ENCODE measurements around the gene SLC37A4.
"Not testable (repeated sequence)": the region's sequence is repeated elsewhere in the genome, so short reads cannot be mapped to it uniquely, and the experiment has no call there.

Gene SLC37A4

GRCh38 chr11:119041821-119042514 is 11.3 kb upstream of the SLC37A4 start:
- DNase-seq, result no peak

GRCh38 chr11:119039471-119039870 is 8.8 kb upstream of the SLC37A4 start:
- not testable (repeated sequence) for DNase-seq

GRCh38 chr11:119038884-119039283 is 8.2 kb upstream of the SLC37A4 start:
- no peak for DNase-seq

- DNase-seq, result no peak
Measured at GRCh38 chr11:119034813-119035212, 4.1 kb upstream of the SLC37A4 start.

GRCh38 chr11:119033421-119033820 is 2.7 kb upstream of the SLC37A4 start:
- DNase-seq, result not testable (repeated sequence)

- DNase-seq, result no peak
Measured at GRCh38 chr11:119031912-119032280, 1.2 kb upstream of the SLC37A4 start.

- no peak for DNase-seq
Measured at GRCh38 chr11:119030029-119030328, 698 bp downstream of the SLC37A4 start.

GRCh38 chr11:119029340-119030028 is 1.2 kb downstream of the SLC37A4 start:
- peak in 1 of 2 experiments; percentile 25 for DNase-seq

GRCh38 chr11:119029069-119029339 is 1.7 kb downstream of the SLC37A4 start:
- DNase-seq, result no peak

GRCh38 chr11:119028346-119029068 is 2.2 kb downstream of the SLC37A4 start:
- no peak for DNase-seq

- no peak for DNase-seq
Measured at GRCh38 chr11:119027561-119028345, 2.9 kb downstream of the SLC37A4 start.

GRCh38 chr11:119026970-119027369 is 3.7 kb downstream of the SLC37A4 start:
- DNase-seq, result no peak

- no peak for DNase-seq
Measured at GRCh38 chr11:119025978-119026766, 4.5 kb downstream of the SLC37A4 start.

- DNase-seq, result no peak
Measured at GRCh38 chr11:119025541-119025940, 5.1 kb downstream of the SLC37A4 start.

- no peak for DNase-seq
Measured at GRCh38 chr11:119025099-119025473, 5.6 kb downstream of the SLC37A4 start.

- DNase-seq, result no peak
Measured at GRCh38 chr11:119024430-119025098, 6.1 kb downstream of the SLC37A4 start.

- no peak for DNase-seq
Measured at GRCh38 chr11:119023741-119024140, 6.9 kb downstream of the SLC37A4 start.

- no peak for DNase-seq
Measured at GRCh38 chr11:119021631-119022030, 9.0 kb downstream of the SLC37A4 start.

GRCh38 chr11:119019996-119020395 is 10.7 kb downstream of the SLC37A4 start:
- DNase-seq, result no peak

- peak; percentile 98 for DNase-seq
Measured at GRCh38 chr11:119018074-119018938, 12.4 kb downstream of the SLC37A4 start, which contains the start of the genes RPS25 and TRAPPC4. TSS of gene RPS25 (minus strand) at chr11:119018343. CDS start at chr11:119018284, 59 bp downstream. TSS of gene TRAPPC4 (plus strand) at chr11:119018766. CDS start at chr11:119018796, 30 bp downstream.

- not testable (repeated sequence) for DNase-seq
Measured at GRCh38 chr11:119017377-119017776, 13.3 kb downstream of the SLC37A4 start.
